ENCODE data around the gene ZNF750.

DNA sequence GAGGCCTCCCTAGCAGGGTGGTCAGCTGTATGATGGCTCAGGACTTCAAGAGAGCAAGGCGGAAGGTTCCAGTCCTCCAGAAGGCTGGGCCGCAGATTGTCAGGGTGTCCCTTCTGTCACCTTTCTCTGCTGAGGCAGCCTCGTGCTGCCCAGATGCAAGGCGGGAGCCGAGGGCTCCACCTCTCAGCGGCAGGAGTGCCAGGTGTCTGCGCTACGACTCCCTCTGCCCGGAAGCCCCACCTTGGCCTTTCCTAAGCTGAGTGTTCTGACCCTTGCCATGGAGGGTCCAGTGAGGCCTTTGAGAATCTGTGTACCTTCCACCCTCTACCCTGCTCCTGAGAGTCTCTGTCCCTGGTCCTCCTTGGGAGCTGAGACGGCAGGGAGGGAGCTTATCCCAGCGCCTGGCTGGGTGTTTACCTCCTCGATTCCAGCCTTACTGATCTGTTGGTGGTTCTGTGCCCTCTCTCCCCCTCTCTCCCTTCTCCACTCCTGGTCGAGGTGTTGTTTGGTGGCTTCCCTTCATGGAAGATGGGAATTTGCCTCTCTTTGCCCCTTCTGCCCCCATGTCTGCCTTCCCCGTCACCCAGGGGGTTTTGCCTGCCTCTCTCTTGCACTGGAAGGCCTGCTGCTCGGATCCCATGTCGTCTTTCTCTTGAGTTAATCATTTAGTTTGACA is 2.2 kb upstream of the ZNF750 start:
- TF ChIP-seq, protein P1, sequence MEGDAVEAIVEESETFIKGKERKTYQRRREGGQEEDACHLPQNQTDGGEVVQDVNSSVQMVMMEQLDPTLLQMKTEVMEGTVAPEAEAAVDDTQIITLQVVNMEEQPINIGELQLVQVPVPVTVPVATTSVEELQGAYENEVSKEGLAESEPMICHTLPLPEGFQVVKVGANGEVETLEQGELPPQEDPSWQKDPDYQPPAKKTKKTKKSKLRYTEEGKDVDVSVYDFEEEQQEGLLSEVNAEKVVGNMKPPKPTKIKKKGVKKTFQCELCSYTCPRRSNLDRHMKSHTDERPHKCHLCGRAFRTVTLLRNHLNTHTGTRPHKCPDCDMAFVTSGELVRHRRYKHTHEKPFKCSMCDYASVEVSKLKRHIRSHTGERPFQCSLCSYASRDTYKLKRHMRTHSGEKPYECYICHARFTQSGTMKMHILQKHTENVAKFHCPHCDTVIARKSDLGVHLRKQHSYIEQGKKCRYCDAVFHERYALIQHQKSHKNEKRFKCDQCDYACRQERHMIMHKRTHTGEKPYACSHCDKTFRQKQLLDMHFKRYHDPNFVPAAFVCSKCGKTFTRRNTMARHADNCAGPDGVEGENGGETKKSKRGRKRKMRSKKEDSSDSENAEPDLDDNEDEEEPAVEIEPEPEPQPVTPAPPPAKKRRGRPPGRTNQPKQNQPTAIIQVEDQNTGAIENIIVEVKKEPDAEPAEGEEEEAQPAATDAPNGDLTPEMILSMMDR (conservative IDR thresholded peaks at IDR 0.05), result no peak
- no peak for TF ChIP-seq EZH2 (IDR thresholded peaks at IDR 0.05; ENCODE audit: low read depth)
